SH-SY5Y (cell line): ENCODE data around the gene CDH4.

ENCODE experiments used
- GATA2 ChIP-seq: IDR thresholded peaks from 2 replicates; pipeline ENCODE4 v1.6.1; 2011; ENCODE audit warnings: mild to moderate bottlenecking, low read depth, low read length
- GATA3 ChIP-seq: IDR thresholded peaks from 2 replicates; pipeline ENCODE4 v1.6.1; 2011; ENCODE audit warnings: low read depth, mild to moderate bottlenecking, low read length, moderate library complexity

Gene CDH4

DNA sequence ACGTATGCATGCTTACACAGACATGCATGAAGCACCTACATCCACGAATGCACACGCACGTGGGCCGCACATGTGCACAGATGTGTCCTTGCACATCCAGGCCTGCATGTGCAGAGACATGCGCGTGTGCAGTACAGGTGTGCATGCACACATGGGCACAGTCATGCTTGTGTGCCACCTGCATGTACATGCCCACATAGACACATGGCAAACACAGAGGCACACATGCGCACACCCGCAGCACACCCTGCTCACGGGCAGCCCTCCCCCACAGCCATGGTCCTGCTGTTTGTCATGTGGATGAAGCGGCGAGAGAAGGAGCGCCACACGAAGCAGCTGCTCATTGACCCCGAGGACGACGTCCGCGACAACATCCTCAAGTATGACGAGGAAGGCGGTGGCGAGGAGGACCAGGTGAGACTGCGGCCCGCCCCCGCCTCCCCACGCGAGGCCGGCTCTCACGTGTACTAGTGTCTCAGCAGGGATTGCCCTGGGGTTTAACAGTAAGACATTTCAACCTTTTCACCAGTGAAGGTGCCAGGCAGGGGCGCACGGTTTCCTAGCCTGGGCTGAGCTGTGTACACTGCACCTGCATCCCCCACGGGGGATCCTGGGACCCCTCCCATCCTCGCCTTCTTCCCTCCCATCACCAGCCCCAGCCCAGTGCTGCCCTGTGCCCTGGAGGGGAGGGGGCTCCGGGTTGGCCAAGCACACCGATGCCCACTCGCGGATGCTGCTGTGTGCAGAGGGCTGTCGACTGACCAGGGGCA is 680.8 kb downstream of the CDH4 start:
- TF ChIP-seq GATA3 (no peak), GATA2 (no peak)

DNA sequence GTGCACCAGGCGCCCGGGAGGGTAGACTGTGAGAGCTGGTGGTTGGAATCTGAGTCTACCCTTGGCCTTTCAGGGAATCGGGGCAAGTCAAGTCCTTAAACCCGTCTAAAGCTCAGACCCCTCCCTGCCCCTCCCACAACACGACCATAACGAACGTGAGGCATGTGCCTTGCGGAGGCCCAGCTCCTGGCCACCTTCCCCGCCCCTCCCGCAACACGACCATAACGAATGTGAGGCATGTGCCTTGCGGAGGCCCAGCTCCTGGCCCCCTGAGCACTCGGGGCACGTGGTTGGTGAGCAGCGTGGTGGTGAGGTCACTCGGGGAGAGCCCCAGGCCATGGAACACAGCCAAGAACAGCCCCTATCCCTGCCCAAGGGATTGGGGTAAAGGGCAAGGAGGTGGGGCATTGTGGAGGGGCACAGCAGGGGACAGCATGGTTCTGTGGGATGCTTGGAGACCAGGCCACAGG is 681.5 kb downstream of the CDH4 start:
- TF ChIP-seq GATA2, result no peak
- TF ChIP-seq GATA3, result no peak

DNA sequence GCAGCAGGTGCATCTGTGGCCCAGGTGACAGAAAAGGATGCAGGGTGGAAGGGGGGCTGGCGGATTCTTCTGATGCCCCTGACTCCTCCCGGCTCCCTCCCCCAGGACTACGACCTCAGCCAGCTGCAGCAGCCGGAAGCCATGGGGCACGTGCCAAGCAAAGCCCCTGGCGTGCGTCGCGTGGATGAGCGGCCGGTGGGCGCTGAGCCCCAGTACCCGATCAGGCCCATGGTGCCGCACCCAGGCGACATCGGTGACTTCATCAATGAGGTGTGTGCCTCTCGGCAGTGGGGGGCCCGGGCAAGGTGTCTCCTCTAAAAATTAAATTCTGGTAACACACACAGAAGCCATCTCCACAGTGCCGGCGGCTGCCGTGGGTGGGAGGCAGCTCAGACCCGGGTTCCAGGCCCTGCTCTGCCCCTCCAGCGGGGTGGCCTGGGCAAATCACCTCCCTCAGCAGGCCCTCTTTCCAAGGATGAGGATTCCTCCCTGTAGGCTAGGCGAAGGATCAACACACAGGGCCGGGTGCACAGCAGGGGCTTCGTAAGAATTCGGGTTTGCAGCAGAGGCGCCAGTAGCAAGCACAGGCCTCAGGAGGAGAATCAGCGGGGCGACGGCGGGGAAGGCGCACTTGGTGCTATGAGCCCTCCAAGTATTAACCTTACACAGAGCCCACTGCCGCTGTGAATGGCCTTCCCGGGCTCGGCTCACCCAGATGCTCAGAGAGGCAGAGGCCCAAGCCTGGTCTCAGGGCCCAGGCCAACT is 682.1 kb downstream of the CDH4 start:
- TF ChIP-seq GATA2, result no peak
- no peak for TF ChIP-seq GATA3

DNA sequence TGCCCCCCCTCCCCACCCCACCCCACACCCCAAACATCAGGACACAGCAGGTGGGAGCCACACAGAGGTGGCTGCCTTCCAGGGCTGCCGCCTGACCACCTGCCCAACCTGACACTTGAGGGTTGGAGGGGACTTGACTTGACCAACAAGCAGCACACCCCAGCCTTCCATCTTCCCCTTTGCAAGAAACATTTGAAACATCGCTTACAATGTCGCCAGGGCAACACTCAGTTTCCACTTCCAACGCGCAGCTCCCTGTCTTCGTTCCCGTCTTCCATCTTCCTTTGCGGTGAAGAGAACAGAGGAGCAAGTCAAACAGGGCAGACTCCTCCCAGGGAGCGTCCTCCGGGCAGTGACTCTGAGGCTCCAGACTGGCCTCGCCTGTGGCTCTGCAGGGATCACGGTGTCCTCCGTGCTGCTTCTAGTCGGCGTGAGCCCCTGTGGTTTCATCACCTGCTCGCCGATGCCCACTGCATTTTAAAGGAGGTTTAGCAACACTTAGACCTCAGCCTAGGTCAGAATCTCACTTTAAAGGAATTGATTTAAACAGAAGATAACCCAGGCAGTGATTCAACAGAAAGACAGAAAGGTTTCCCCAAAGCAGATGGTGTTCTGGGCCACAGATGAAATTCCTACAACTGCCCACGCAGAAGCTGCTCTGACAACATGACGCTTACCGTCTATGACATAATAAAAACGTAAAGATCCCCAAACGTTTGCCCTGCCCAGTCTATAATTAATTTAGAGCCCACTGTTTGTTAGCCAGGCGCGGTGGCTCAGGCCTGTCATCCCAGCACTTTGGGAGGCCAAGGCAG is 682.9 kb downstream of the CDH4 start:
- TF ChIP-seq GATA2 (no peak), GATA3 (no peak)

GRCh38 chr20:61935926-61936700 is 684.1 kb downstream of the CDH4 start:
- TF ChIP-seq GATA2 (no peak), GATA3 (no peak)

DNA sequence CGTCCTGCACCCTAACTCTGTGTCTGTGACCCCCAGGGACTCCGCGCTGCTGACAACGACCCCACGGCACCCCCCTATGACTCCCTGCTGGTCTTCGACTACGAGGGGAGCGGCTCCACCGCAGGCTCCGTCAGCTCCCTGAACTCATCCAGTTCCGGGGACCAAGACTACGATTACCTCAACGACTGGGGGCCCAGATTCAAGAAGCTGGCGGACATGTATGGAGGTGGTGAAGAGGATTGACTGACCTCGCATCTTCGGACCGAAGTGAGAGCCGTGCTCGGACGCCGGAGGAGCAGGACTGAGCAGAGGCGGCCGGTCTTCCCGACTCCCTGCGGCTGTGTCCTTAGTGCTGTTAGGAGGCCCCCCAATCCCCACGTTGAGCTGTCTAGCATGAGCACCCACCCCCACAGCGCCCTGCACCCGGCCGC is 684.7 kb downstream of the CDH4 start:
- TF ChIP-seq GATA2 (no peak), GATA3 (no peak)

- no peak for TF ChIP-seq GATA2
- no peak for TF ChIP-seq GATA3
These were observed 685.3 kb downstream of the CDH4 start for GRCh38 chr20:61937146-61937962.

- no peak for TF ChIP-seq GATA2
- TF ChIP-seq GATA3, result no peak
These were observed 686.1 kb downstream of the CDH4 start for GRCh38 chr20:61937963-61938838.

DNA sequence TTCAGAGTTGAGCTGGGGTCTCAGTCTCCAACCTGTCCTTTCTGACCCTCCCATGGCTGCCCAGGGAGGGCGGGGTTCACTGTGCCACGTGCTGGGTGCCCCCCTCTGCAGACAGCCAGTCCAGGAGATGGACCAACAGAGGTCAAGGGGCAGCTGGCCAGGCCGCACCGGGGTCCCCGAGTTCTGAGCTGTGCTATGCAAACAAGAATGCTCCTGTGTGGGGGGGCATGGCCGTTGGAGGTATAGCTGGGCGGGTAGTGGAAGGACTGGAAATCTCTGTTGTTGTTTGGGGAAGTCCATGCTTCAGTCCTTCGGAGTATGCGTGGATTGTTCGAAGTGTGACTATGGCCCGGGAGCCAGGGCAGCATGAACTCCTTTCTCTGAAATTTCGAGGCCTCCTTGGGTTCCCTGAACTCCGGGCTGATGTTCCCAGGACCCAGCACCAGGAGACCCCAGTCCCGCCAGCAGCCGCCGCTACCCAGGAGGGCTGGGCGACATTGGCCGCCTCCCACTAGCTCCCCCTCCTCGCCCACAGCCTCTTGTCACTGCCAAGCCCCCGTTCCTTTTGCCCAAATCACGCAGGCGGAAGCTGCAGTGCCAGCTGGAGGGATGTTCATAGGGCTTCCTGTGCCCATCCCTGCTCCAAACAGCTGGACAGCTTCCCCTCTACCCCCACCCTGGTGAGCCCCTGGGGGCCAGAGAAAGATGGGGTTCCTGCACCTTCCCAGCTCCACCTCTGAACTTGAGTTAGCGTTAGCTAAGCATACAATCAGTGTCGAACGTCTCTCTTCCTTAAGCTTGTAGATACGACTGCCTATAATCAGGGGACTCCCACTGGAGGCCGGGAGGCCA is 687.0 kb downstream of the CDH4 start:
- no peak for TF ChIP-seq GATA2
- no peak for TF ChIP-seq GATA3

- no peak for TF ChIP-seq GATA3
- no peak for TF ChIP-seq GATA2
These were observed 687.8 kb downstream of the CDH4 start for GRCh38 chr20:61939691-61940360.

GRCh38 chr20:61940491-61940890 is 688.4 kb downstream of the CDH4 start:
- TF ChIP-seq GATA2, result no peak
- TF ChIP-seq GATA3, result no peak
